Transverse colon (tissue), 4 donors: Measurements from ENCODE around the gene SLC51B. TPM values are rescaled to one million over a fixed set of nuclear protein-coding genes. Genes with fewer than 3 reads are reported as not detected.
A peak's percentile ranks its signal among the peaks of the same experiment; 100 is the strongest.

Experiments used
- DNase-seq: peaks from one replicate; pipeline ENCODE4 v3.0.0-alpha.2; 2019
- H3K27ac ChIP-seq, 4 donors: fragments of 200-600 bp; sonication (generic); 2 replicates each; pipeline ENCODE4 v1.5.1; 2016 to 2018; ENCODE audit warnings: inconsistent platforms in 4 of 4
- H3K27me3 ChIP-seq: fragments of 200-600 bp; sonication (generic); 2 replicates; pipeline ENCODE4 v1.5.1; 2017; ENCODE audit warnings: inconsistent platforms
- H3K36me3 ChIP-seq, 4 donors: fragments of 200-600 bp; sonication (generic); 2 replicates each; pipeline ENCODE4 v1.5.1; 2017 to 2019; ENCODE audit warnings: inconsistent platforms in 4 of 4
- H3K4me1 ChIP-seq, 4 donors: fragments of 200-600 bp; sonication (generic); 2 replicates each; pipeline ENCODE4 v1.5.1; 2017 to 2020; ENCODE audit warnings: inconsistent platforms in 4 of 4
- H3K4me3 ChIP-seq, 4 donors: fragments of 200-600 bp; sonication (generic); 1 replicate in 1 of 4; 2 replicates in 3 of 4; pipeline versions ENCODE4 v1.5.1 to v1.6.1; 2017 to 2019; ENCODE audit warnings: inconsistent platforms in 4 of 4
- H3K9me3 ChIP-seq, 2 donors: fragments of 200-600 bp; sonication (generic); 2 replicates each; pipeline ENCODE4 v1.5.1; 2017 to 2019; ENCODE audit warnings: inconsistent platforms in 2 of 2
- EP300 ChIP-seq: sonication (generic); formaldehyde crosslinking; IDR thresholded peaks from one replicate; pipeline ENCODE4 v1.6.1; 2017; ENCODE audit warnings: antibody characterized with exemption, low read depth
- POLR2A ChIP-seq: fragments of 450-650 bp; IDR thresholded peaks from one replicate; pipeline ENCODE4 v1.6.1; 2016; ENCODE audit warnings: antibody characterized with exemption, mild to moderate bottlenecking, moderate library complexity
- POLR2AphosphoS5 ChIP-seq, 3 donors: sonication (generic); formaldehyde crosslinking; IDR thresholded peaks; one replicate each; pipeline ENCODE4 v1.6.1; 2016; ENCODE audit warnings: antibody characterized with exemption in 3 of 3
- WGBS, 2 donors: methylation state at CpG; one replicate each; pipeline ENCODE4 v1.1.5; 2018; ENCODE audit warnings: low coverage in 1 of 2; 5-methylcytosine and 5-hydroxymethylcytosine counted together
- in situ Hi-C, 4 donors: fragments of 200-750 bp; cut with MboI; loops; one replicate each; pipeline versions ENCODE4 v1.15.0 to v1.15.1; 2017; ENCODE audit warnings: low sequenced_read_pairs in 3 of 4, low pct_ligation_motif_present in 1 of 4, low pct_unique_long_range_greater_than_20kb in 1 of 4
- intact Hi-C: fragments of 100-400 bp; cut with DNase I; formaldehyde crosslinking; loops from one replicate; pipeline ENCODE4 v1.15.1; 2023; ENCODE audit warnings: low total_unique reads
- total RNA-seq, 4 donors: library from RNA; depleted of rRNA; stranded (reverse); fragments of >200 nt; gene quantifications; one replicate each; pipeline ENCODE4 v1.1.0, GENCODE V29; 2016
- TF ChIP-seq, protein P1 (sequence below), 5 experiments: fragments of 200-600 bp in 3 of 5; fragments of 450-650 bp in 2 of 5; sonication (generic) in 3 of 5; IDR thresholded peaks; 1 replicate in 2 of 5; 2 replicates in 3 of 5; pipeline ENCODE4 v1.5.1; 2016 to 2017; ENCODE audit warnings: antibody characterized with exemption in 5 of 5, inconsistent platforms in 3 of 5, mild to moderate bottlenecking in 2 of 5, moderate library complexity in 1 of 5

SLC51B gene
- total RNA-seq, 4 donors from 2014 or later, result 3.4 to 150 (median 121) TPM

DNA sequence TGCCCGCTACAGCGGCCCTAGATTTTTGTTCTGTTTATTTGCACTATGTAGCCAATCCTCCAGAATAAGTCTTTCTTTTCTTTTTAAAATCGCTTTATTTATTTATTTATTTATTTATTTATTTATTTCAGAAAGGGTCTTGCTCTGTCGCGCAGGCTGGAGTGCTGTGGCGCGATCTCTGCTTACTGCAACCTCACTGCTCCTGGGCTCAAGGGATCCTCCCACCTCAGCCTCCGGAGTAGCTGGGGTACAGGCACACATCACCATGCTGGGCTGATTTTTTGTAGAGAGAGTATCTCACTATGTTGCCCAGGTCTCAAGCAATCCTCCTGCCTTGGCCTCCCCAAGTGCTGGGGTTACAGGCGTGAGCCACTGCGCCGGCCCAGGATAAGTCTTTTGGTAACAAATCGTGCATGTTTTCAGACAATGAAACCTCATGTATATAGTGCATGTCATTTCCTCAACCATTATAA is 15.4 kb upstream of the SLC51B start:
- no peak for DNase-seq
- no peaks in the 10 kb centered on the region for H3K9me3 ChIP-seq
- H3K27me3 ChIP-seq, result no peaks in the 10 kb centered on the region
- no peak for TF ChIP-seq EP300
- no peak for TF ChIP-seq POLR2A
- no peak for TF ChIP-seq POLR2AphosphoS5 (IDR thresholded peaks at IDR 0.05)
- TF ChIP-seq, protein P1, sequence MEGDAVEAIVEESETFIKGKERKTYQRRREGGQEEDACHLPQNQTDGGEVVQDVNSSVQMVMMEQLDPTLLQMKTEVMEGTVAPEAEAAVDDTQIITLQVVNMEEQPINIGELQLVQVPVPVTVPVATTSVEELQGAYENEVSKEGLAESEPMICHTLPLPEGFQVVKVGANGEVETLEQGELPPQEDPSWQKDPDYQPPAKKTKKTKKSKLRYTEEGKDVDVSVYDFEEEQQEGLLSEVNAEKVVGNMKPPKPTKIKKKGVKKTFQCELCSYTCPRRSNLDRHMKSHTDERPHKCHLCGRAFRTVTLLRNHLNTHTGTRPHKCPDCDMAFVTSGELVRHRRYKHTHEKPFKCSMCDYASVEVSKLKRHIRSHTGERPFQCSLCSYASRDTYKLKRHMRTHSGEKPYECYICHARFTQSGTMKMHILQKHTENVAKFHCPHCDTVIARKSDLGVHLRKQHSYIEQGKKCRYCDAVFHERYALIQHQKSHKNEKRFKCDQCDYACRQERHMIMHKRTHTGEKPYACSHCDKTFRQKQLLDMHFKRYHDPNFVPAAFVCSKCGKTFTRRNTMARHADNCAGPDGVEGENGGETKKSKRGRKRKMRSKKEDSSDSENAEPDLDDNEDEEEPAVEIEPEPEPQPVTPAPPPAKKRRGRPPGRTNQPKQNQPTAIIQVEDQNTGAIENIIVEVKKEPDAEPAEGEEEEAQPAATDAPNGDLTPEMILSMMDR (IDR thresholded peaks at IDR 0.05), result no peak
- peak overlapping the region; percentile 85 to 91 (median 89) for H3K27ac ChIP-seq
- WGBS, 2 donors, result 60% methylated on average over 12 of the region's 12 CpGs; no CpG with 5 or more reads in 1 of the 2 donors
- peak overlapping the region in 3 of 4 donors; percentile 88 to 98 (median 94) for H3K4me3 ChIP-seq
- intact Hi-C loops (no loop called here), in situ Hi-C loops (loop anchor here in 3 of 4 donors (10.0 to 25.0 kb wide), 3 partner anchors 55 to 258 kb away; partner anchors contain the start of genes PARP16 (in 3 of the 3) and RNU5A-1 (in 3 of the 3))
- H3K4me1 ChIP-seq, result peaks cover 11 to 26% (median 17%) of the 10 kb centered on the region in 4 donors
- H3K36me3 ChIP-seq, result peaks cover 0 to 14% (median 7%) of the 10 kb centered on the region in 4 donors

DNA sequence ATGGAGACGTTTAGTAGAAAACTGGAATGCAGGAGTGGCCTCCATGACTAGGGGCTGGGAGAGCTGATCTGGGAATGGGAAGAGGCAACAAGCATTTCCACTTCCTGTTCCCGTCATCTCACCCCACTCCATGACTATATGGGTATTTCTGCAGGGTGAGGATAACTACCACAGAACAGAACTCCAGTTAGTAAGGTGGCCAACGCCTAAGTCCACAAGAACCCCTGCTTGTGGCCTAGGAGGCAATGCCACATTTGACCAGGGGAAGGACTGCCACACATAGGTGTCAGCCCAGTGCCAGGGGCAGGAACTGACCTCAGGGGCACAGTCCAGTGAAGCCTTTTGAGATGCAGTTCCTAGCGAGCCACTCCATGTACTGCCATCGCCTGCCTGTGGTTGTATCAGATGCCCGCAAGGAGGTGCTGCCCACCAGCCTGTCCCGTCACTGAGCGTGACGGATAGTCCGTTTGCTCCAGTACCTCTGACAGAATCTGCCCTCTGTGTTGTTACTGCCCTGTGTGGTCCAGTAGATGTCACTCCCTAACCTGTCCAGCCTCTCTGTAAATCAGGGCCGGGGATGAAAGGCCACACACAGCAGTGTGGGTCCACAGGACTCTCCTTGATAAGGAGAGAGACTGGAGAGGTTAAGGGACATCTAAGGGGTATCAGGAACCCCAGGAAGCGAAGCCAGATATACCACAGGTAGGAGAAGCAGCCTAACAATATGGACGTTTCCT is 12.2 kb upstream of the SLC51B start:
- DNase-seq, result peak; percentile 85
- TF ChIP-seq, protein P1 (IDR thresholded peaks at IDR 0.05), result peak; percentile 61 to 94 (median 76)
- TF ChIP-seq POLR2AphosphoS5 (IDR thresholded peaks at IDR 0.05) (peak in 1 of 3 donors; percentile 18), EP300 (no peak)
- in situ Hi-C loops (loop anchor here in 3 of 4 donors (10.0 to 25.0 kb wide), 3 partner anchors 52 to 254 kb away; partner anchors contain the start of genes PARP16 (in 3 of the 3) and RNU5A-1 (in 3 of the 3)), intact Hi-C loops (no loop called here)
- Histone ChIP-seq H3K9me3 (no peaks in the 10 kb centered on the region), H3K27ac (peak overlapping the region in 2 of 4 donors; percentile 17 to 25), H3K4me3 (no peak overlapping the region), H3K4me1 (peaks cover 7 to 35% (median 17%) of the 10 kb centered on the region in 4 donors), H3K27me3 (no peaks in the 10 kb centered on the region), H3K36me3 (no peaks in the 10 kb centered on the region)
- 23 to 27% methylated on average over 3 to 12 of the region's 13 CpGs for WGBS, 2 donors

DNA sequence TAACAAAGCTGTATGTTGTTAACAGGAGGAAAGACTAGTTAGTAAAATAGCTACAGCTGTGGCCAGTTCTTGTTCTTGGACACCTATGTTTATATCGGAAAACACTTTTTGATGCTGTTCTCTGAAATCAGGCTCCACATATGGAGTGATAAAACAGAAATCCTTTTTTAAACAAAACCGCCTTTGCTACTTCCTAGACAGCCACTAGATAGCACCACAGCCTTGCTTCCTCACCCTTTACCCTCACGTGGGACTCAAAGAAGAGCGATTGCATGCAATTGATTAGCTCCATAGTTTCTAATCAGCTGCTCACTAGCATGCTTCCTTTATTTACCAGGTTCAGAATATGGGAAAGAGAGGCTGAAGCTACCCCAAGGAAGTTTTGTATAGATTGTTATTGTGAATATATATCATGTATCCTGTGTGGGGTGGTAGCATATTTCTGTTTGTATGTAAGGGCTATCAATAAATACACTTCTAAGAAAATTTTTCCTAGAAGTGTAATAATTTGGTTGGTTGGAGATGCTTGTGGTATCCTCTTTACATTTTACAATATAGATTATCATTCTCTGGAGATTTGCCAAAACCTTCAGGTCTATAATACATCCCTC is 11.4 kb upstream of the SLC51B start:
- TF ChIP-seq, protein P1 (IDR thresholded peaks at IDR 0.05), result peak; percentile 19 to 49 (median 42)
- no peak for TF ChIP-seq POLR2AphosphoS5 (IDR thresholded peaks at IDR 0.05)
- TF ChIP-seq POLR2A, result no peak
- no peak for TF ChIP-seq EP300
- 0 to 6% methylated on average over 2 to 4 of the region's 4 CpGs for WGBS, 2 donors
- Histone ChIP-seq H3K27me3 (no peaks in the 10 kb centered on the region), H3K4me1 (peaks cover 0 to 29% (median 12%) of the 10 kb centered on the region in 4 donors), H3K4me3 (no peak overlapping the region), H3K36me3 (no peaks in the 10 kb centered on the region), H3K9me3 (no peaks in the 10 kb centered on the region), H3K27ac (peak overlapping the region in 2 of 4 donors; percentile 17 to 25)
- in situ Hi-C loops, result loop anchor here in 3 of 4 donors (10.0 to 25.0 kb wide), 3 partner anchors 51 to 254 kb away; partner anchors contain the start of genes PARP16 (in 3 of the 3) and RNU5A-1 (in 3 of the 3)
- peak; percentile 31 for DNase-seq
- intact Hi-C loops, result no loop called here

DNA sequence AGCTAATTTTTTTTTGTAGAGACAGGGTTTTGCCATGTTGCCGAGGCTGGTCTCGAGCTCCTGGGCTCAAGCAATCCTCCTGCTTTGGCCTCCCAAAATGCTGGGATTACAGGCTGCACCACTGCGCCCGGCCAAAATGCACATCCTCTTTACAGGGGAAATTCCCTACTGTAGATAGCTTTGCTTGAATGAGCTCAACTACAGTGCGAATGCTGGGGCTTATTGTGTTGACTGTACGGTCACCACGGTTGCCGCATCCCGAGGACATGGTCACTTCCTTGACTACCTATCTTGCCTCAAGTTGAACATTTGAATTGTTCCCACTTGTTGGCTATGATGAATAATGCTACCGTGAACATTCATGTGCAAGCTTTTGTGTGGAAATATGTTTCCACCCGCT is 10.5 kb upstream of the SLC51B start:
- no peaks in the 10 kb centered on the region for H3K9me3 ChIP-seq
- no peaks in the 10 kb centered on the region for H3K27me3 ChIP-seq
- TF ChIP-seq EP300, result no peak
- TF ChIP-seq, protein P1 (IDR thresholded peaks at IDR 0.05), result no peak
- no peak for TF ChIP-seq POLR2A
- TF ChIP-seq POLR2AphosphoS5 (IDR thresholded peaks at IDR 0.05), result no peak
- intact Hi-C loops, result no loop called here
- H3K27ac ChIP-seq, result no peak overlapping the region
- DNase-seq, result no peak
- 90% methylated on average over 11 of the region's 11 CpGs; no CpG with 5 or more reads in 1 of the 2 donors for WGBS, 2 donors
- no peak overlapping the region for H3K4me3 ChIP-seq
- in situ Hi-C loops, result loop anchor here in 3 of 4 donors (10.0 to 25.0 kb wide), 3 partner anchors 50 to 253 kb away; partner anchors contain the start of genes PARP16 (in 3 of the 3) and RNU5A-1 (in 3 of the 3)
- no peaks in the 10 kb centered on the region for H3K36me3 ChIP-seq
- peaks cover 0 to 29% (median 12%) of the 10 kb centered on the region in 4 donors for H3K4me1 ChIP-seq
